IPS-NIHi7 (cell line): ENCODE results near the gene DHX57.
A peak's percentile ranks its signal among the peaks of the same experiment; 100 is the strongest.

Experiments
- DNase-seq: peaks from one replicate; pipeline ENCODE4 v3.0.0; 2012; ENCODE audit warnings: mixed read lengths; ENCODE audit errors: extremely low spot score

Gene DHX57, protein sequence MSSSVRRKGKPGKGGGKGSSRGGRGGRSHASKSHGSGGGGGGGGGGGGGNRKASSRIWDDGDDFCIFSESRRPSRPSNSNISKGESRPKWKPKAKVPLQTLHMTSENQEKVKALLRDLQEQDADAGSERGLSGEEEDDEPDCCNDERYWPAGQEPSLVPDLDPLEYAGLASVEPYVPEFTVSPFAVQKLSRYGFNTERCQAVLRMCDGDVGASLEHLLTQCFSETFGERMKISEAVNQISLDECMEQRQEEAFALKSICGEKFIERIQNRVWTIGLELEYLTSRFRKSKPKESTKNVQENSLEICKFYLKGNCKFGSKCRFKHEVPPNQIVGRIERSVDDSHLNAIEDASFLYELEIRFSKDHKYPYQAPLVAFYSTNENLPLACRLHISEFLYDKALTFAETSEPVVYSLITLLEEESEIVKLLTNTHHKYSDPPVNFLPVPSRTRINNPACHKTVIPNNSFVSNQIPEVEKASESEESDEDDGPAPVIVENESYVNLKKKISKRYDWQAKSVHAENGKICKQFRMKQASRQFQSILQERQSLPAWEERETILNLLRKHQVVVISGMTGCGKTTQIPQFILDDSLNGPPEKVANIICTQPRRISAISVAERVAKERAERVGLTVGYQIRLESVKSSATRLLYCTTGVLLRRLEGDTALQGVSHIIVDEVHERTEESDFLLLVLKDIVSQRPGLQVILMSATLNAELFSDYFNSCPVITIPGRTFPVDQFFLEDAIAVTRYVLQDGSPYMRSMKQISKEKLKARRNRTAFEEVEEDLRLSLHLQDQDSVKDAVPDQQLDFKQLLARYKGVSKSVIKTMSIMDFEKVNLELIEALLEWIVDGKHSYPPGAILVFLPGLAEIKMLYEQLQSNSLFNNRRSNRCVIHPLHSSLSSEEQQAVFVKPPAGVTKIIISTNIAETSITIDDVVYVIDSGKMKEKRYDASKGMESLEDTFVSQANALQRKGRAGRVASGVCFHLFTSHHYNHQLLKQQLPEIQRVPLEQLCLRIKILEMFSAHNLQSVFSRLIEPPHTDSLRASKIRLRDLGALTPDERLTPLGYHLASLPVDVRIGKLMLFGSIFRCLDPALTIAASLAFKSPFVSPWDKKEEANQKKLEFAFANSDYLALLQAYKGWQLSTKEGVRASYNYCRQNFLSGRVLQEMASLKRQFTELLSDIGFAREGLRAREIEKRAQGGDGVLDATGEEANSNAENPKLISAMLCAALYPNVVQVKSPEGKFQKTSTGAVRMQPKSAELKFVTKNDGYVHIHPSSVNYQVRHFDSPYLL (N-terminal part only)

GRCh38 chr2:38875576-38876367 lies at the start of gene DHX57, which contains the start of gene MORN2:
DHX57 (minus strand) TSS chr2:38875934; CDS start chr2:38868405, 7,529 bp downstream.
MORN2 (plus strand) TSS chr2:38875976.
- peak; percentile 98 for DNase-seq

GRCh38 chr2:38922902-38923301 lies 47.2 kb upstream of the DHX57 start:
- no peak for DNase-seq

- DNase-seq = no peak
Measured at GRCh38 chr2:38922389-38922788, 46.7 kb upstream of the DHX57 start.

GRCh38 chr2:38912619-38913018 lies 36.9 kb upstream of the DHX57 start:
- no peak for DNase-seq

- DNase-seq = no peak
Measured at GRCh38 chr2:38911191-38911590, 35.5 kb upstream of the DHX57 start.

DNA sequence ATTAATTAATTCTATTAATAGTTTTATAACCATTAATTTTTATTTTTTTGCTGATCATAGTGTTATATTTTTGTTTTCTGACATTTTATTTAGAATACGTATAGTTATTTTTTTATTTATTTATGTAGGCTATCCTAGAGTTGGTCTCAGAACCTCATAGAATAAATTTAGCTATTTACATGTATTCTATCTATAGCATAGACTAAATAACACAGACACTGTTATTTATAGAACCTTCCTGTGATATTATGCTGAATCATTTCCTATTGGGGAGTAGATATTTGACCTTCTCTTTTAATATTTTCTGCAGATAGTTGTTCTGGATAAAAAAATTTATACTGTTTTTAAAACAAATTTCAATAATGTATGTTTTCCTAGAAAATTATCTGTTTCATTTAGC lies 34.1 kb upstream of the DHX57 start:
- DNase-seq = no peak

GRCh38 chr2:38907743-38908562 lies 32.2 kb upstream of the DHX57 start:
- no peak for DNase-seq

- no peak for DNase-seq
Measured at GRCh38 chr2:38907242-38907641, 31.5 kb upstream of the DHX57 start.

- DNase-seq = no peak
Measured at GRCh38 chr2:38905251-38905650, 29.5 kb upstream of the DHX57 start.

DNA sequence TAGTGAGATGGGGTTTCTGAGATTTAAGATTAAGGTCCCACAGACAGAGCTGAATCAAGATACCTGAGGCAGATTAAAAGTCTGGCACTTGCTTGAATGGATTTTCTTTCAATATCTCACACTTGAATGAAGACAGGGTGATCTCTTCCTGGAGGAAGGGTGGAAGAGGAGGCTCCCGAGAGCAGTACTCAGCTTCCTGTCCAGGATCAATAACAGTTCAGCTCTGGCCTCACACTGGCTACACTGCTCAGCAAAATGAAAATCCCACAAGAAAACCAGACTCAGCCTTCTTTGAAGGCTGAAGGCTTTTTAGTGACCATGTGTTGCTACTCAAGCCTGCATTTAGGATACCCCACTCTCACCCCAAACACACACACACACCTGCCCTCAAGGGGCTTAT lies 25.0 kb upstream of the DHX57 start:
- DNase-seq = no peak

- no peak for DNase-seq
Measured at GRCh38 chr2:38898256-38898655, 22.5 kb upstream of the DHX57 start.

DNA sequence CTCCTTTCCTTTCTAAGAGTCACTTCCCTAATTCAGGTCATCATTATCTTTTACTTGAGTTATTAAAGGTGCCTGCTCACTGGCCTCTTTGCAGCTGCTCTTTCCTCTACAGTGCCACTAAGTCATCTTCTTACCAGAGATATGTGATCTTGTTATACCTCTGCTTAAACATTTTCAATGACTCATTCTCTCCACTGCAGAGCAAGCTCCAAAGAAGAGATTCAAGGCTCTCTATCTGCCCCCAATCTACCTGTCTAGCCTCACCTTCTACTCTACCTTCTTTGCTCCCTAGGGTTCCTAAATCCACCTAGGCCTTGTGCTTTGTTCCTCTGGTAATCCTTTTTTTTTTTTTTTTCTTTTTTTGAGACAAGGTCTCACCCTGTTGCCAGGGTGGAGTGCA lies 17.1 kb upstream of the DHX57 start:
- DNase-seq = no peak

- DNase-seq = no peak
Measured at GRCh38 chr2:38889575-38889974, 13.8 kb upstream of the DHX57 start, which contains the start of gene ARHGEF33. ARHGEF33 (plus strand) TSS chr2:38889875; CDS start chr2:38919448, 29,573 bp downstream.

- DNase-seq = no peak
Measured at GRCh38 chr2:38889045-38889444, 13.3 kb upstream of the DHX57 start.

GRCh38 chr2:38887902-38888554 lies 12.3 kb upstream of the DHX57 start:
- no peak for DNase-seq

DNA sequence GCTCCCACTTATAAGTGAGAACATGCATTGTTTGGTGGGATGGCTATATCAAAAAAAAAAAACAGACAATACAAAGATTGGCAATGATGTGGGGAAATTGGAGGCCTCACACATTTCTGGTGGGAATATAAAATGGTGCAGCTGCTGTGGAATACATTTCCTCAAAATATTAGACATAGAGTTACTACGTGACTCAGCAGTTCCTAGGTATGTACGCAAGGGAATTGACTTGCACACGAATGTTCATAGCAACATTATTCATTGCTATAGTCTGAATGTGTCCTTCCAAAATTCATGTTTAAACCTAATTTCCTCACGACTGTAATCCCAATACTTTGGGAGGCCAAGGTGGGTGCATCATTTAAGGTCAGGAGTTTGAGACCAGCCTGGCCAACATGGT lies 11.6 kb upstream of the DHX57 start:
- no peak for DNase-seq

- no peak for DNase-seq
Measured at GRCh38 chr2:38886063-38886462, 10.3 kb upstream of the DHX57 start.

DNA sequence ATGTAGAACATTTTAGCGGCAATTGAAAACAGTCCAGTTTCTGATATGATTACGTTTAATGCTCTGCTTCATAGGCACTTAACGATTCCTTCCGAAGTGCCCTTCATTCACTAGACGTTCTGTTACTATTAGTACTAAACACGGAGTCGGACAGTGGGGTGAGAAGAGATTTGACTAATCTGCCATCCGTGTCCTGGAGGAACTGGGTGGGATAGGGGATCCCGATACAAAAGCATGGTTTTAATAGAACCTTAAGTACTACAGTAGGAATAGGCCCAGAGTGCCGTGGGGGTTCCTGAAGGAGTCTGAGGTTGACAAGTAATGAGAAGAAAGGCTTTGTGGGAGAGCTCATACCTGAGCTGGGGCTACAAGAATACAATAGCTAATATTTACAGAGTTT lies 673 bp upstream of the DHX57 start:
- no peak for DNase-seq

DNA sequence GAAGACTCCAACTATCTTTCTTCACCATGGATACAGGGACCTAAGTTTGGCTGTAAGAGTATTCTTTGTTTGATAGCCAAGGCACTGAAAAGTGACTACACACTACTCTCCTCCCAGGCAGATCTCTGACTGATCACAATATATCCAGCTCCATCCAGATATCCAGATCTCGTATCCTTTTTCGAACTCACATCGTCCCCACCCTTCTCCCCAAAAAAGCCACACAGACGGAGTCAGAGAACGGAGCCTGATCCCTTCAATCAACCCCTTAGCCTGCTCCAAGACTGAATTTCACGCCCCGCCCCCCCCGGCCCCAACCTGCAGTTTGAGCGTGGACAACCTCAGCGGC lies 533 bp downstream of the DHX57 start:
- no peak for DNase-seq

DNA sequence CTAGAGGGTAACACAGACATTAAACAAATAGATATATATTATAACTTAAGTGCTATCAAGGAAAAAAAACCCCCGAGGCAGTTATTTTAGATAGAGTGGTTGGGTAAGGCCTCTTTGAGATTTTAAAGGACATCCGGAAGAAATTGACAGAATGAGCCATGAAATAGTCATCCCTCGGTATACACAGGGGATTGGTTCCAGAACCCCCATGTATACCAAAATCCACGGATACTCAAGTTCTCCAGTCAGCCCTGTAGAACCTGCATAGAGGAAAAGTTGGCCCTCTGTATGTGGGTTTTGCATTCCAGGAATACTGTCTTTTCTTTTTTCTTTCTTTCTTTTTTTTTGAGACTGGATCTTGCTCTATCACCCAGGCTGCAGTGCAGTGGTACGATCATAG lies 2.0 kb downstream of the DHX57 start:
- DNase-seq = no peak
